Activated CD8-positive, alpha-beta memory T cell treated with anti-CD3 and anti-CD28 coated beads, Interleukin-2, amount 10 ng/mL, durations not matched to agents 7 days and 5 days (primary cell): ENCODE measurements around the gene HTRA1. TPM values are rescaled to one million over a fixed set of nuclear protein-coding genes. Genes with fewer than 3 reads are reported as not detected.

Experiments
- ATAC-seq: fragments of 150-1000 bp; cut with Tn5 transposase; one replicate; pipeline ENCODE4 v1.10.0; 2021; ENCODE audit warnings: moderate library complexity
- CTCF ChIA-PET: fragments of 350-600 bp; sonication (Branson Sonifier 250); formaldehyde crosslinking; loops from one replicate; lab custom pipeline; 2021; ENCODE audit warnings: antibody characterized with exemption; lab: Charles Lee
- DNase-seq: peaks from one replicate; pipeline ENCODE4 v3.0.0-alpha.2; 2020
- H3K27ac Mint-ChIP-seq: one replicate; pipeline ENCODE4 v1.8.0; 2021; ENCODE audit warnings: mild to moderate bottlenecking, mixed read lengths
- H3K27me3 Mint-ChIP-seq: one replicate; pipeline ENCODE4 v1.8.0; 2021; ENCODE audit warnings: mixed read lengths
- H3K36me3 Mint-ChIP-seq: one replicate; pipeline ENCODE4 v1.8.0; 2021; ENCODE audit warnings: mild to moderate bottlenecking, mixed read lengths
- H3K4me1 Mint-ChIP-seq: one replicate; pipeline ENCODE4 v1.8.0; 2021; ENCODE audit warnings: mixed read lengths
- H3K4me3 Mint-ChIP-seq: one replicate; pipeline ENCODE4 v1.8.0; 2021; ENCODE audit warnings: mild to moderate bottlenecking, moderate library complexity, mixed read lengths
- H3K9me3 Mint-ChIP-seq: one replicate; pipeline ENCODE4 v1.8.0; 2022; ENCODE audit warnings: low read depth, mixed read lengths
- total RNA-seq, 2 experiments: library from RNA; stranded (reverse); gene quantifications; one replicate each; pipeline ENCODE4 v1.2.3, GENCODE V29; 2021

Gene HTRA1
- total RNA-seq, 2 experiments from 2014 or later: not detected

- CTCF ChIA-PET: interaction anchor here (3.0 kb wide), 1 partner anchor 80 kb away, joined by 9 read pairs; no protein-coding TSS in a partner anchor
These were observed 24.3 kb downstream of the HTRA1 start for GRCh38 chr10:122485670-122486069.

GRCh38 chr10:122486406-122487080, 25.2 kb downstream of the HTRA1 start:
- no peak overlapping the region for H3K4me3 Mint-ChIP-seq
- peaks cover 14% of the 10 kb centered on the region for H3K4me1 Mint-ChIP-seq
- no peak for DNase-seq
- no peaks in the 10 kb centered on the region for H3K9me3 Mint-ChIP-seq
- H3K27ac Mint-ChIP-seq: no peak overlapping the region
- CTCF ChIA-PET: interaction anchor here (3.0 kb wide), 1 partner anchor 79 kb away, joined by 9 read pairs; no protein-coding TSS in a partner anchor
- no peak for ATAC-seq
- peaks cover 1% of the 10 kb centered on the region for H3K36me3 Mint-ChIP-seq
- H3K27me3 Mint-ChIP-seq: peaks cover 51% of the 10 kb centered on the region

More at GRCh38 chr10:122485670-122486069, 24.3 kb downstream of the HTRA1 start:
- no peaks in the 10 kb centered on the region for H3K9me3 Mint-ChIP-seq
- H3K4me3 Mint-ChIP-seq: no peak overlapping the region
- ATAC-seq: no peak
- DNase-seq: no peak
- H3K4me1 Mint-ChIP-seq: peaks cover 5% of the 10 kb centered on the region
- peaks cover 49% of the 10 kb centered on the region for H3K27me3 Mint-ChIP-seq
- H3K27ac Mint-ChIP-seq: no peak overlapping the region
- peaks cover 1% of the 10 kb centered on the region for H3K36me3 Mint-ChIP-seq

GRCh38 chr10:122487174-122487765, 25.9 kb downstream of the HTRA1 start:
- ATAC-seq (no peak), DNase-seq (no peak)
- Mint-ChIP-seq H3K27me3 (peaks cover 47% of the 10 kb centered on the region), H3K4me3 (no peak overlapping the region), H3K4me1 (peaks cover 19% of the 10 kb centered on the region), H3K36me3 (no peaks in the 10 kb centered on the region), H3K9me3 (no peaks in the 10 kb centered on the region), H3K27ac (no peak overlapping the region)
- CTCF ChIA-PET: interaction anchor here (3.0 kb wide), 1 partner anchor 79 kb away, joined by 9 read pairs; no protein-coding TSS in a partner anchor

- DNase-seq (no peak), ATAC-seq (no peak)
- Mint-ChIP-seq H3K27me3 (peaks cover 48% of the 10 kb centered on the region), H3K27ac (no peak overlapping the region), H3K4me1 (peaks cover 21% of the 10 kb centered on the region), H3K4me3 (no peak overlapping the region), H3K9me3 (no peaks in the 10 kb centered on the region), H3K36me3 (no peaks in the 10 kb centered on the region)
- CTCF ChIA-PET: interaction anchor here (1.3 to 2.3 kb wide), 4 partner anchors 20 to 79 kb away, joined by 3 to 10 read pairs (median 7); no protein-coding TSS in a partner anchor
These were observed 28.9 kb downstream of the HTRA1 start for GRCh38 chr10:122490268-122490667.

- no peaks in the 10 kb centered on the region for H3K9me3 Mint-ChIP-seq
- H3K4me1 Mint-ChIP-seq: peaks cover 23% of the 10 kb centered on the region
- H3K27ac Mint-ChIP-seq: no peak overlapping the region
- CTCF ChIA-PET: interaction anchor here (1.0 to 2.3 kb wide), 6 partner anchors 8 to 192 kb away, joined by 3 to 10 read pairs (median 4); no protein-coding TSS in a partner anchor
- peak; percentile 84 for DNase-seq
- peak; percentile 93 for ATAC-seq
- no peaks in the 10 kb centered on the region for H3K36me3 Mint-ChIP-seq
- peaks cover 53% of the 10 kb centered on the region for H3K27me3 Mint-ChIP-seq
- no peak overlapping the region for H3K4me3 Mint-ChIP-seq
These were observed 29.7 kb downstream of the HTRA1 start for GRCh38 chr10:122490786-122491680.

- DNase-seq (no peak), ATAC-seq (no peak)
- CTCF ChIA-PET: interaction anchor here (1.2 to 2.3 kb wide), 4 partner anchors 24 to 193 kb away, joined by 3 to 10 read pairs (median 7); no protein-coding TSS in a partner anchor
These were observed 30.7 kb downstream of the HTRA1 start for GRCh38 chr10:122492006-122492405.

GRCh38 chr10:122492999-122493481, 31.7 kb downstream of the HTRA1 start:
- Mint-ChIP-seq H3K4me1 (peaks cover 28% of the 10 kb centered on the region), H3K4me3 (no peak overlapping the region), H3K36me3 (no peaks in the 10 kb centered on the region), H3K27me3 (peaks cover 54% of the 10 kb centered on the region), H3K27ac (no peak overlapping the region), H3K9me3 (no peaks in the 10 kb centered on the region)
- CTCF ChIA-PET: interaction anchor here (2.1 kb wide), 1 partner anchor 22 kb away, joined by 7 read pairs; no protein-coding TSS in a partner anchor
- no peak for ATAC-seq
- DNase-seq: no peak

More at GRCh38 chr10:122492006-122492405, 30.7 kb downstream of the HTRA1 start:
- Mint-ChIP-seq H3K4me1 (peaks cover 28% of the 10 kb centered on the region), H3K36me3 (no peaks in the 10 kb centered on the region), H3K27me3 (peaks cover 55% of the 10 kb centered on the region), H3K9me3 (no peaks in the 10 kb centered on the region), H3K27ac (no peak overlapping the region), H3K4me3 (no peak overlapping the region)

GRCh38 chr10:122493761-122494160, 32.4 kb downstream of the HTRA1 start:
- Mint-ChIP-seq H3K4me3 (no peak overlapping the region), H3K4me1 (peaks cover 28% of the 10 kb centered on the region), H3K27me3 (peaks cover 56% of the 10 kb centered on the region), H3K27ac (no peak overlapping the region), H3K9me3 (no peaks in the 10 kb centered on the region), H3K36me3 (no peaks in the 10 kb centered on the region)
- CTCF ChIA-PET: interaction anchor here (2.1 to 4.2 kb wide), 2 partner anchors 22 to 72 kb away, joined by 7 to 16 read pairs; no protein-coding TSS in a partner anchor
- DNase-seq (no peak), ATAC-seq (no peak)

- H3K27me3 Mint-ChIP-seq: peaks cover 50% of the 10 kb centered on the region
- no peaks in the 10 kb centered on the region for H3K36me3 Mint-ChIP-seq
- no peak overlapping the region for H3K27ac Mint-ChIP-seq
- no peak for DNase-seq
- CTCF ChIA-PET: interaction anchor here (2.1 to 4.2 kb wide), 2 partner anchors 21 to 71 kb away, joined by 7 to 16 read pairs; no protein-coding TSS in a partner anchor
- H3K4me1 Mint-ChIP-seq: peaks cover 28% of the 10 kb centered on the region
- ATAC-seq: no peak
- H3K9me3 Mint-ChIP-seq: no peaks in the 10 kb centered on the region
- H3K4me3 Mint-ChIP-seq: no peak overlapping the region
These were observed 32.9 kb downstream of the HTRA1 start for GRCh38 chr10:122494173-122494820.

GRCh38 chr10:122494833-122495232, 33.5 kb downstream of the HTRA1 start:
- H3K4me1 Mint-ChIP-seq: peaks cover 28% of the 10 kb centered on the region
- no peak overlapping the region for H3K4me3 Mint-ChIP-seq
- no peak for DNase-seq
- CTCF ChIA-PET: interaction anchor here (2.1 to 4.2 kb wide), 2 partner anchors 21 to 71 kb away, joined by 7 to 16 read pairs; no protein-coding TSS in a partner anchor
- H3K27me3 Mint-ChIP-seq: peaks cover 50% of the 10 kb centered on the region
- ATAC-seq: no peak
- no peak overlapping the region for H3K27ac Mint-ChIP-seq
- no peaks in the 10 kb centered on the region for H3K36me3 Mint-ChIP-seq
- H3K9me3 Mint-ChIP-seq: no peaks in the 10 kb centered on the region

GRCh38 chr10:122495406-122496340, 34.3 kb downstream of the HTRA1 start:
- no peak for DNase-seq
- no peaks in the 10 kb centered on the region for H3K36me3 Mint-ChIP-seq
- CTCF ChIA-PET: interaction anchor here (4.2 kb wide), 1 partner anchor 70 kb away, joined by 16 read pairs; no protein-coding TSS in a partner anchor
- H3K27me3 Mint-ChIP-seq: peaks cover 42% of the 10 kb centered on the region
- no peaks in the 10 kb centered on the region for H3K9me3 Mint-ChIP-seq
- no peak overlapping the region for H3K27ac Mint-ChIP-seq
- peaks cover 23% of the 10 kb centered on the region for H3K4me1 Mint-ChIP-seq
- no peak for ATAC-seq
- H3K4me3 Mint-ChIP-seq: no peak overlapping the region
